ENCODE results near the gene VGLL1.

The VGLL1 gene

GRCh38 chrX:136531951-136532350, at the start of gene VGLL1:
TSS of gene VGLL1 (plus strand) at chrX:136532215. CDS start at chrX:136536021, 3,806 bp downstream.
- DNase-seq (ENCODE audit: low read depth in 1 of 2, low spot score in 1 of 2): no peak

- DNase-seq (ENCODE audit: low read depth in 1 of 2, low spot score in 1 of 2): no peak
Measured at GRCh38 chrX:136487647-136488046, 44.4 kb upstream of the VGLL1 start, which contains the start of gene BRS3. TSS of gene BRS3 (plus strand) at chrX:136487947. CDS start at chrX:136488115, 168 bp downstream.

GRCh38 chrX:136488706-136489105, 43.3 kb upstream of the VGLL1 start:
- no peak for DNase-seq (ENCODE audit: low read depth in 1 of 2, low spot score in 1 of 2)

GRCh38 chrX:136491832-136492231, 40.2 kb upstream of the VGLL1 start:
- DNase-seq (ENCODE audit: low read depth in 1 of 2, low spot score in 1 of 2): no peak

- DNase-seq (ENCODE audit: low read depth in 1 of 2, low spot score in 1 of 2): no peak
Measured at GRCh38 chrX:136493011-136493410, 39.0 kb upstream of the VGLL1 start.

- DNase-seq (ENCODE audit: low read depth in 1 of 2, low spot score in 1 of 2): no peak
Measured at GRCh38 chrX:136495043-136495442, 37.0 kb upstream of the VGLL1 start.

GRCh38 chrX:136496186-136496763, 35.7 kb upstream of the VGLL1 start:
- no peak for DNase-seq (ENCODE audit: low read depth in 1 of 2, low spot score in 1 of 2)

GRCh38 chrX:136496764-136497555, 35.1 kb upstream of the VGLL1 start:
- peak; percentile 62 to 75 for DNase-seq (ENCODE audit: low read depth in 1 of 2, low spot score in 1 of 2)

GRCh38 chrX:136497556-136498052, 34.4 kb upstream of the VGLL1 start, which contains the start of gene HTATSF1:
TSS of gene HTATSF1 (plus strand) at chrX:136497592. CDS start at chrX:136497685, 93 bp downstream.
- DNase-seq (ENCODE audit: low read depth in 1 of 2, low spot score in 1 of 2): no peak

- no peak for DNase-seq (ENCODE audit: low read depth in 1 of 2, low spot score in 1 of 2)
Measured at GRCh38 chrX:136519069-136519468, 12.9 kb upstream of the VGLL1 start.

- DNase-seq (ENCODE audit: low read depth in 1 of 2, low spot score in 1 of 2): no peak
Measured at GRCh38 chrX:136523770-136524169, 8.2 kb upstream of the VGLL1 start.

- no peak for DNase-seq (ENCODE audit: low read depth in 1 of 2, low spot score in 1 of 2)
Measured at GRCh38 chrX:136525738-136526606, 6.0 kb upstream of the VGLL1 start.

GRCh38 chrX:136528645-136529315, 3.2 kb upstream of the VGLL1 start:
- DNase-seq (ENCODE audit: low read depth in 1 of 2, low spot score in 1 of 2): no peak

GRCh38 chrX:136529795-136530194, 2.2 kb upstream of the VGLL1 start:
- no peak for DNase-seq (ENCODE audit: low read depth in 1 of 2, low spot score in 1 of 2)

GRCh38 chrX:136534131-136534530, 2.1 kb downstream of the VGLL1 start:
- no peak for DNase-seq (ENCODE audit: low read depth in 1 of 2, low spot score in 1 of 2)

- no peak for DNase-seq (ENCODE audit: low read depth in 1 of 2, low spot score in 1 of 2)
Measured at GRCh38 chrX:136538811-136539210, 6.8 kb downstream of the VGLL1 start.

- DNase-seq (ENCODE audit: low read depth in 1 of 2, low spot score in 1 of 2): no peak
Measured at GRCh38 chrX:136540226-136540625, 8.2 kb downstream of the VGLL1 start.

- DNase-seq (ENCODE audit: low read depth in 1 of 2, low spot score in 1 of 2): no peak
Measured at GRCh38 chrX:136541294-136541693, 9.3 kb downstream of the VGLL1 start.

GRCh38 chrX:136542281-136542680, 10.3 kb downstream of the VGLL1 start:
- DNase-seq (ENCODE audit: low read depth in 1 of 2, low spot score in 1 of 2): no peak

GRCh38 chrX:136546371-136546781, 14.4 kb downstream of the VGLL1 start:
- no peak for DNase-seq (ENCODE audit: low read depth in 1 of 2, low spot score in 1 of 2)

GRCh38 chrX:136549226-136549625, 17.2 kb downstream of the VGLL1 start:
- DNase-seq (ENCODE audit: low read depth in 1 of 2, low spot score in 1 of 2): no peak

Measured in activated T-helper 1 cell treated with anti-CD3 and anti-CD28 coated beads, Interleukin-2, amount 50 U/mL, for 16 hours (primary cell).